HepG2 (cell line): ENCODE results near the gene ALOXE3. TPM values are rescaled to one million over a fixed set of nuclear protein-coding genes. Genes with fewer than 3 reads are reported as not detected.

Experiments used
- EEA1 ChIP-seq: sonication (generic); formaldehyde crosslinking; IDR thresholded peaks from 2 replicates; pipeline ENCODE4 v1.5.1; 2020; ENCODE audit warnings: mild to moderate bottlenecking, missing genetic modification reagents, borderline replicate concordance
- HOXA3 ChIP-seq: sonication (generic); formaldehyde crosslinking; IDR thresholded peaks from 2 replicates; pipeline ENCODE4 v1.5.0; 2020; ENCODE audit warnings: missing genetic modification reagents
- KMT2A ChIP-seq: sonication (generic); formaldehyde crosslinking; IDR thresholded peaks from 2 replicates; pipeline ENCODE4 v1.4.0; 2020; ENCODE audit warnings: missing genetic modification reagents
- LRRFIP1 ChIP-seq: sonication (generic); formaldehyde crosslinking; conservative IDR thresholded peaks from 2 replicates; pipeline ENCODE4 v1.4.0; 2020; ENCODE audit warnings: missing genetic modification reagents
- MEF2D ChIP-seq: sonication (generic); formaldehyde crosslinking; IDR thresholded peaks from 2 replicates; pipeline ENCODE4 v1.5.1; 2020; ENCODE audit warnings: mild to moderate bottlenecking, missing genetic modification reagents
- MIXL1 ChIP-seq: IDR thresholded peaks from 2 replicates; pipeline ENCODE4 v1.6.1; 2016
- PHF5A ChIP-seq: IDR thresholded peaks from one replicate; pipeline ENCODE4 v1.6.1; 2018; ENCODE audit warnings: low read depth, missing genetic modification reagents; ENCODE audit not compliant: unreplicated experiment
- PRPF4 ChIP-seq: fragments of 200-400 bp; formaldehyde crosslinking; IDR thresholded peaks from 2 replicates; pipeline ENCODE4 v1.6.1; 2016; ENCODE audit warnings: low read length, low read depth; ENCODE audit not compliant: poor library complexity, severe bottlenecking
- RXRA ChIP-seq: sonication (generic); formaldehyde crosslinking; IDR thresholded peaks from 2 replicates; pipeline ENCODE4 v1.5.1; 2020; ENCODE audit warnings: missing genetic modification reagents
- SAP130 ChIP-seq: IDR thresholded peaks from 2 replicates; pipeline ENCODE4 v1.6.1; 2016; ENCODE audit warnings: low read depth
- SATB2 ChIP-seq: sonication (generic); formaldehyde crosslinking; IDR thresholded peaks from 2 replicates; pipeline ENCODE4 v1.5.0; 2020; ENCODE audit warnings: missing genetic modification reagents
- TAF1 ChIP-seq: sonication (generic); formaldehyde crosslinking; IDR thresholded peaks from 2 replicates; pipeline ENCODE4 v1.4.0; 2020; ENCODE audit warnings: missing genetic modification reagents
- TCF7L2 ChIP-seq: IDR thresholded peaks from 2 replicates; pipeline ENCODE4 v1.6.1; 2011; ENCODE audit warnings: mild to moderate bottlenecking, low read depth, low read length, moderate library complexity
- TEAD3 ChIP-seq: optimal IDR thresholded peaks from 2 replicates; pipeline ENCODE3; 2016; ENCODE audit warnings: borderline replicate concordance
- TP53 ChIP-seq: sonication (generic); formaldehyde crosslinking; conservative IDR thresholded peaks from 2 replicates; pipeline ENCODE4 v1.4.0; 2020; ENCODE audit warnings: missing genetic modification reagents
- ZBTB2 ChIP-seq: sonication (generic); formaldehyde crosslinking; IDR thresholded peaks from 2 replicates; pipeline ENCODE4 v1.8.0; 2022; ENCODE audit warnings: low read depth, missing genetic modification reagents
- ZFP37 ChIP-seq: sonication (generic); formaldehyde crosslinking; IDR thresholded peaks from 2 replicates; pipeline ENCODE4 v1.4.0; 2020; ENCODE audit warnings: missing genetic modification reagents, borderline replicate concordance
- ZMYM4 ChIP-seq: sonication (generic); formaldehyde crosslinking; IDR thresholded peaks from 2 replicates; pipeline ENCODE4 v1.8.1; 2023; ENCODE audit warnings: mild to moderate bottlenecking, missing genetic modification reagents
- ZNF136 ChIP-seq: sonication (generic); formaldehyde crosslinking; IDR thresholded peaks from 2 replicates; pipeline ENCODE4 v1.8.1; 2022; ENCODE audit warnings: low read depth, mild to moderate bottlenecking, moderate library complexity, missing genetic modification reagents
- ZNF160 ChIP-seq: sonication (generic); formaldehyde crosslinking; IDR thresholded peaks from 2 replicates; pipeline ENCODE4 v1.8.0; 2022; ENCODE audit warnings: mild to moderate bottlenecking, inconsistent platforms, missing genetic modification reagents
- ZNF274 ChIP-seq: sonication (generic); formaldehyde crosslinking; IDR thresholded peaks from 2 replicates; pipeline ENCODE4 v1.5.1; 2020; ENCODE audit warnings: mild to moderate bottlenecking, missing genetic modification reagents
- ZNF557 ChIP-seq: sonication (generic); formaldehyde crosslinking; IDR thresholded peaks from 2 replicates; pipeline ENCODE4 v1.4.0; 2020; ENCODE audit warnings: missing genetic modification reagents
- ZNF589 ChIP-seq: sonication (generic); formaldehyde crosslinking; conservative IDR thresholded peaks from 2 replicates; pipeline ENCODE4 v1.8.0; 2022; ENCODE audit warnings: mild to moderate bottlenecking, moderate library complexity, missing genetic modification reagents
- ZNF687 ChIP-seq: sonication (generic); formaldehyde crosslinking; IDR thresholded peaks from 2 replicates; pipeline ENCODE4 v1.5.1; 2020; ENCODE audit warnings: mild to moderate bottlenecking, missing genetic modification reagents, moderate library complexity
- ZNF839 ChIP-seq: sonication (generic); formaldehyde crosslinking; IDR thresholded peaks from 2 replicates; pipeline ENCODE4 v1.4.0; 2020; ENCODE audit warnings: missing genetic modification reagents, mild to moderate bottlenecking, borderline replicate concordance
- polyA plus RNA-seq, 8 experiments: library from polyadenylated mRNA; depleted of rRNA in 3 of 8; stranded (reverse) in 7 of 8; unstranded in 1 of 8; fragments of >200 nt; fragmentation: Illumina TruSeq in 4 of 8; extraction: Trizol in 4 of 8; gene quantifications; 2 replicates each; pipeline versions ENCODE4 v1.2.1 to v1.2.3, GENCODE V29; 2011 to 2016; ENCODE audit warnings: low read depth in 4 of 8, missing spikeins in 1 of 8, mixed read lengths in 1 of 8; ENCODE audit not compliant: insufficient read depth in 1 of 8
- total RNA-seq, 5 experiments: library from RNA; depleted of rRNA; stranded (reverse); fragments of >200 nt; fragmentation: Illumina TruSeq; extraction: Trizol; gene quantifications; 2 replicates each; pipeline ENCODE4 v1.2.3, GENCODE V29; 2016; ENCODE audit warnings: low read depth in 1 of 5

Gene ALOXE3
- total and polyA plus RNA-seq, 2 of the 13 experiments (the other 11 are each of a cell fraction or from before 2014, with no cell fraction given): 0.07 TPM; not detected in 1

- TF ChIP-seq RXRA (CRISPR knock-in tag) (0 out of 2 replicates have a peak, but pooled peaks have one; percentile 6), ZNF839 (CRISPR knock-in tag) (no peak), ZNF589 (CRISPR knock-in tag) (no peak), PHF5A (no peak), ZNF274 (CRISPR knock-in tag) (peak; percentile 55; the same call in 1 of the 2 replicates), KMT2A (no peak), SAP130 (CRISPR knock-in tag) (peak; percentile 55; the same call in 1 of the 2 replicates), TEAD3 (peak; percentile 97), TP53 (no peak), ZNF136 (CRISPR knock-in tag) (no peak), MEF2D (CRISPR knock-in tag) (no peak), LRRFIP1 (no peak), HOXA3 (CRISPR knock-in tag) (peak; percentile 67; the same call in 1 of the 2 replicates), EEA1 (CRISPR knock-in tag) (no peak), ZNF557 (no peak), ZNF160 (no peak), MIXL1 (CRISPR knock-in tag) (no peak), ZNF687 (CRISPR knock-in tag) (peak; percentile 75), SATB2 (CRISPR knock-in tag) (no peak), TAF1 (CRISPR knock-in tag) (0 out of 2 replicates have a peak, but pooled peaks have one; percentile 29), PRPF4 (peak; percentile 2), ZFP37 (CRISPR knock-in tag) (no peak), TCF7L2 (no peak), ZBTB2 (CRISPR knock-in tag) (no peak), ZMYM4 (no peak)
Observed at GRCh38 chr17:8153957-8154607, 35.8 kb upstream of the ALOXE3 start (continued).
